GM21360 (cell line): Measurements from ENCODE around the gene TMCC1.
"Not testable (repeated sequence)": the region's sequence is repeated elsewhere in the genome, so short reads cannot be mapped to it uniquely, and the experiment has no call there.

Experiments used
- ATAC-seq: cut with Tn5 transposase; IDR thresholded peaks from one replicate; pipeline ENCODE4 v1.9.1; 2021; ENCODE audit warnings: mild to moderate bottlenecking, moderate library complexity; ENCODE audit not compliant: unreplicated experiment

TMCC1 gene

GRCh38 chr3:129893581-129894070 lies at the start of gene TMCC1:
Gene TMCC1 (minus strand): TSS chr3:129893711.
- peak; percentile 84 for ATAC-seq

GRCh38 chr3:129943020-129943419 lies 49.5 kb upstream of the TMCC1 start:
- ATAC-seq: no peak

- peak; percentile 67 for ATAC-seq
These were observed 48.8 kb upstream of the TMCC1 start for GRCh38 chr3:129942296-129942695.

GRCh38 chr3:129940086-129940485 lies 46.6 kb upstream of the TMCC1 start:
- no peak for ATAC-seq

GRCh38 chr3:129938140-129938930 lies 44.8 kb upstream of the TMCC1 start:
- ATAC-seq: no peak

GRCh38 chr3:129937717-129938116 lies 44.2 kb upstream of the TMCC1 start:
- no peak for ATAC-seq

GRCh38 chr3:129936757-129937156 lies 43.2 kb upstream of the TMCC1 start:
- no peak for ATAC-seq

GRCh38 chr3:129934234-129935123 lies 41.0 kb upstream of the TMCC1 start:
- no peak for ATAC-seq

- no peak for ATAC-seq
These were observed 40.0 kb upstream of the TMCC1 start for GRCh38 chr3:129933471-129933870.

GRCh38 chr3:129929383-129929782 lies 35.9 kb upstream of the TMCC1 start:
- ATAC-seq: no peak

- no peak for ATAC-seq
These were observed 33.6 kb upstream of the TMCC1 start for GRCh38 chr3:129927072-129927471.

- ATAC-seq: no peak
These were observed 26.3 kb upstream of the TMCC1 start for GRCh38 chr3:129919806-129920205.

- ATAC-seq: no peak
These were observed 25.8 kb upstream of the TMCC1 start for GRCh38 chr3:129919357-129919756.

GRCh38 chr3:129918461-129918860 lies 24.9 kb upstream of the TMCC1 start:
- ATAC-seq: no peak

GRCh38 chr3:129917423-129918007 lies 24.0 kb upstream of the TMCC1 start:
- ATAC-seq: no peak

- ATAC-seq: no peak
These were observed 20.1 kb upstream of the TMCC1 start for GRCh38 chr3:129913618-129914017.

GRCh38 chr3:129911261-129911861 lies 17.9 kb upstream of the TMCC1 start:
- ATAC-seq: no peak

- ATAC-seq: not testable (repeated sequence)
These were observed 15.7 kb upstream of the TMCC1 start for GRCh38 chr3:129909235-129909634.

GRCh38 chr3:129908417-129908816 lies 14.9 kb upstream of the TMCC1 start:
- no peak for ATAC-seq

- ATAC-seq: not testable (repeated sequence)
These were observed 7.8 kb upstream of the TMCC1 start for GRCh38 chr3:129901272-129901671.

- ATAC-seq: no peak
These were observed 3.5 kb upstream of the TMCC1 start for GRCh38 chr3:129897026-129897425.
